Esophagus squamous epithelium (tissue), 4 donors: ENCODE measurements around the gene EDDM13.

Source experiments
- CTCF ChIP-seq, 6 experiments: fragments of 450-650 bp in 4 of 6; fragments of 200-600 bp in 2 of 6; sonication (generic) in 2 of 6; IDR thresholded peaks; one replicate each; pipeline ENCODE4 v1.5.1; 2016 to 2019; ENCODE audit warnings: antibody characterized with exemption in 6 of 6, mild to moderate bottlenecking in 4 of 6, moderate library complexity in 4 of 6
- POLR2A ChIP-seq, 4 donors: fragments of 450-650 bp; IDR thresholded peaks; one replicate each; pipeline ENCODE4 v1.6.1; 2017; ENCODE audit warnings: antibody characterized with exemption in 4 of 4, mild to moderate bottlenecking in 4 of 4, moderate library complexity in 3 of 4

- TF ChIP-seq CTCF (IDR thresholded peaks at IDR 0.05) (no peak), POLR2A (IDR thresholded peaks at IDR 0.05) (no peak)
Observed at GRCh38 chr19:56356944-56357343, 84.4 kb downstream of the EDDM13 start.
